A673 (cell line): ENCODE results near the gene PGAM1. TPM values are rescaled to one million over a fixed set of nuclear protein-coding genes. Genes with fewer than 3 reads are reported as not detected.

Experiments
- BruUV-seq: library from RNA; stranded (reverse); fragments of 400-500 nt; replicated peaks from 2 replicates; lab custom pipeline; 2021; lab: Mats Ljungman, UMichigan
- CTCF ChIA-PET: fragments of 300-600 bp; sonication (Branson Sonifier 250); formaldehyde crosslinking; loops from one replicate; lab custom pipeline; 2022; ENCODE audit warnings: antibody characterized with exemption; lab: Charles Lee
- POLR2A ChIA-PET: fragments of 300-600 bp; sonication (Branson Sonifier 250); formaldehyde crosslinking; loops from one replicate; lab custom pipeline; 2022; ENCODE audit warnings: antibody characterized with exemption; ENCODE audit not compliant: low non-redundant PET; lab: Charles Lee
- DNase-seq: peaks from one replicate; pipeline ENCODE4 v3.0.0-alpha.2; 2015; ENCODE audit warnings: low spot score
- H3K27ac ChIP-seq: fragments of 200-600 bp; sonication (generic); 2 replicates; pipeline ENCODE4 v1.5.1; 2016; ENCODE audit warnings: mixed run types, low read depth, mild to moderate bottlenecking, mixed read lengths, antibody characterized with exemption, low read length; ENCODE audit not compliant: poor library complexity, severe bottlenecking
- H3K27me3 ChIP-seq: fragments of 200-600 bp; sonication (generic); replicated peaks from 2 replicates; pipeline ENCODE4 v1.6.1; 2017; ENCODE audit warnings: mixed run types, low read depth, mild to moderate bottlenecking, mixed read lengths, antibody characterized with exemption, low read length; ENCODE audit not compliant: insufficient read depth, poor library complexity
- H3K36me3 ChIP-seq: fragments of 200-600 bp; sonication (generic); 2 replicates; pipeline ENCODE4 v1.6.1; 2016; ENCODE audit warnings: mixed run types, mild to moderate bottlenecking, mixed read lengths, antibody characterized with exemption, low read length; ENCODE audit not compliant: insufficient read depth, poor library complexity, severe bottlenecking
- H3K4me1 ChIP-seq: fragments of 200-600 bp; sonication (generic); 2 replicates; pipeline ENCODE4 v1.6.1; 2017; ENCODE audit warnings: mixed run types, mild to moderate bottlenecking, mixed read lengths, antibody characterized with exemption, low read length; ENCODE audit not compliant: insufficient read depth, poor library complexity, severe bottlenecking
- H3K4me3 ChIP-seq: fragments of 200-600 bp; sonication (generic); 2 replicates; pipeline ENCODE4 v1.5.1; 2016; ENCODE audit warnings: low read depth, mixed run types, mild to moderate bottlenecking, mixed read lengths, low read length; ENCODE audit not compliant: poor library complexity, severe bottlenecking
- H3K9me3 ChIP-seq: fragments of 200-600 bp; sonication (generic); 2 replicates; pipeline ENCODE4 v1.6.1; 2016; ENCODE audit warnings: mixed run types, low read depth, mild to moderate bottlenecking, mixed read lengths, antibody characterized with exemption, low read length; ENCODE audit not compliant: poor library complexity, severe bottlenecking
- CTCF ChIP-seq: fragments of 300-800, 200-600 bp; sonication (generic); conservative IDR thresholded peaks from 2 replicates; pipeline ENCODE4 v1.5.1; 2017; ENCODE audit warnings: low read depth, mild to moderate bottlenecking, antibody characterized with exemption, low read length, moderate library complexity, mixed read lengths
- EZH2 ChIP-seq: fragments of 200-600 bp; sonication (generic); IDR thresholded peaks from 2 replicates; pipeline ENCODE4 v1.6.1; 2017; ENCODE audit warnings: borderline replicate concordance, low read depth, mild to moderate bottlenecking, mixed read lengths, antibody characterized with exemption, low read length; ENCODE audit not compliant: poor library complexity, severe bottlenecking
- intact Hi-C: fragments of 100-400 bp; cut with micrococcal nuclease; formaldehyde crosslinking; loops from one replicate; pipeline ENCODE4 v1.10.0; 2022; ENCODE audit not compliant: unreplicated experiment
- total RNA-seq: library from RNA; stranded (reverse); gene quantifications from 2 replicates; pipeline ENCODE4 v1.2.3, GENCODE V29; 2021

Gene PGAM1
- total RNA-seq, 1 experiment from 2014 or later = 668 TPM

DNA sequence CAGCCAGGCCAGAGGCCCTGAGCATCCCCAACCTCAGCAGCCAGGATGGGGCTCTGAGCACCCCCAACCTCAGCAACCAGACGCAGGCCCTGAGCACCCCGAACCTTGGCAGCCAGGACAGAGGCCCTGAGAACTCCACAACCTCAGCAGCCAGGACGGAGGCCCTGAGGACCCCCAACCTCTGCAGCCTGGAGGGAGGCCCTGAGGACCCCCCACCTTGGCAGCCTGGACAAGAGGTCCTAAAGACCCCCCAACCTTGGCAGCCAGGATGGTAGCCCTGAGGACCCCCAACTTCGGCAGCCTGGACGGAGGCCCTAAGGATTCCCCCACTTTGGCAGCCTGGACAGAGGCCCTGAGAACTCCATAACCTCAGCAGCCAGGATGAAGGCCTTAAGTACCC, 41.8 kb upstream of the PGAM1 start:
- ChIA-PET POLR2A (no interaction called here), CTCF (no interaction called here)
- no TSS peak for BruUV-seq
- Histone ChIP-seq H3K9me3 (no peaks in the 10 kb centered on the region), H3K36me3 (peaks cover 21% of the 10 kb centered on the region), H3K4me1 (no peaks in the 10 kb centered on the region), H3K4me3 (no peak overlapping the region), H3K27ac (no peak overlapping the region), H3K27me3 (no peaks in the 10 kb centered on the region)
- intact Hi-C loops = no loop called here
- no peak for DNase-seq
- TF ChIP-seq EZH2 (no peak), CTCF (no peak)

DNA sequence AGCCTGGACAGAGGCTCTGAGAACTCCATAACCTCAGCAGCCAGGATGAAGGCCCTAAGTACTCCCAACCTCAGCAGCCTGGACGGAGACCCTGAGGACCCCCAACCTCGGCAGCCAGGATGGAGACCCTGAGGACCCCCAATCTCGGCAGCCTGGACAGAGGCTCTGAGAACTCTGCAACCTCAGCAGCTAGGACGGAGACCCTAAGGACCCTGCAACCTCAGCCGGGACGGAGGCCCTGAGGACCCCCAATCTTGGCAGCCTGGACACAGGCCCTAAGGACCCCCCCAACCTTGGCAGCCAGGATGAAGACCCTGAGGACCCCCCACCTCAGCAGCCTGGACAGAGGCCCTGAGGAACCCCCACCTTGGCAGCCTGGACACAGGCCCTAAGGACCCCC, 41.4 kb upstream of the PGAM1 start:
- no peaks in the 10 kb centered on the region for H3K9me3 ChIP-seq
- intact Hi-C loops = no loop called here
- no peak for TF ChIP-seq EZH2
- no peak for TF ChIP-seq CTCF
- ChIA-PET POLR2A (no interaction called here), CTCF (no interaction called here)
- H3K27me3 ChIP-seq = no peaks in the 10 kb centered on the region
- no peak for DNase-seq
- BruUV-seq = no TSS peak
- peaks cover 19% of the 10 kb centered on the region for H3K36me3 ChIP-seq
- H3K4me3 ChIP-seq = no peak overlapping the region
- no peaks in the 10 kb centered on the region for H3K4me1 ChIP-seq
- H3K27ac ChIP-seq = no peak overlapping the region

DNA sequence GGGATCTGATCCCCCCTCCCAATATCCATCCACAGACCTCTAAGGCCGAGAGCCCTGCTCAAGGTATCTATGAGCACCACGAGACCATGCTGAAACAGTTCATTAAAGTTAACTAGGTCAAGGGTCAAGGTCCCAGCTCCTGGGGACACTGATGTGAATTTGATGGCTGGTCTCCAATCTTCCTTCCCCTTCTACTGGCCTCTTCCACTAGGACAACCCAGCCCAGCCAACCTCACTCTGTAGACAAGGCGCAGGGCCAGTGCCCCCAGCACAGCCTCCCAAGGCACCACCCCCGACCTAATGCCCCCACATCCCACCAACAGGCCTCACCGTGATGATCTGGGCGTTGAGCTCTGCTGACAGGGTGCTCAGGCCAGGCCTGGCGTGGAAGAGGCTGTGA, 40.4 kb upstream of the PGAM1 start:
- Histone ChIP-seq H3K4me1 (no peaks in the 10 kb centered on the region), H3K4me3 (no peak overlapping the region), H3K9me3 (no peaks in the 10 kb centered on the region), H3K27me3 (no peaks in the 10 kb centered on the region), H3K27ac (no peak overlapping the region), H3K36me3 (peaks cover 16% of the 10 kb centered on the region)
- BruUV-seq = no TSS peak
- DNase-seq = no peak
- TF ChIP-seq EZH2 = no peak
- TF ChIP-seq CTCF = no peak
- intact Hi-C loops = no loop called here
- CTCF ChIA-PET = no interaction called here
- POLR2A ChIA-PET = no interaction called here
